K562 (cell line): Measurements from ENCODE around the gene DCLK3. TPM values are rescaled to one million over a fixed set of nuclear protein-coding genes. Genes with fewer than 3 reads are reported as not detected.

ENCODE experiments used
- HCFC1 ChIP-seq: IDR thresholded peaks from 2 replicates; pipeline ENCODE4 v1.6.1; 2012; ENCODE audit warnings: low read depth, low read length, improper control_type of control experiment
- NFIC ChIP-seq: fragments of 450-650 bp; IDR thresholded peaks from 2 replicates; pipeline ENCODE4 v1.6.1; 2017; ENCODE audit warnings: mild to moderate bottlenecking, inconsistent platforms
- SRSF9 ChIP-seq: fragments of 200-400 bp; formaldehyde crosslinking; IDR thresholded peaks from 2 replicates; pipeline ENCODE4 v1.6.1; 2017; ENCODE audit warnings: low read depth, low read length, borderline replicate concordance
- ZNF584 ChIP-seq: fragments of 200-800 bp; sonication (Bioruptor generic); IDR thresholded peaks from 2 replicates; pipeline ENCODE4 v1.6.1; 2016; ENCODE audit warnings: low read depth, mild to moderate bottlenecking, missing genetic modification characterization, missing compliant biosample characterization
- polyA plus RNA-seq, 8 experiments: library from polyadenylated mRNA; depleted of rRNA in 4 of 8; stranded (reverse) in 5 of 8; unstranded in 3 of 8; fragments of >200 nt; fragmentation: Nextera tagmentation in 2 of 8; fragmentation: Illumina TruSeq in 1 of 8; extraction: Ambion mirVana in 2 of 8; extraction: Trizol in 1 of 8; gene quantifications; 2 replicates each; pipeline versions ENCODE4 v1.2.1 to v1.2.3, GENCODE V29; 2011 to 2014; ENCODE audit warnings: inconsistent platforms in 1 of 8, missing spikeins in 1 of 8
- total RNA-seq, 7 experiments: library from RNA; depleted of rRNA in 6 of 7; stranded (reverse); fragments of >200 nt in 6 of 7; fragmentation: Illumina TruSeq in 2 of 7; extraction: Trizol in 2 of 7; gene quantifications; 2 replicates each; pipeline versions ENCODE4 v1.2.1 to v1.2.3, GENCODE V29; 2011 to 2021; ENCODE audit warnings: low replicate concordance in 1 of 7
- TF ChIP-seq, protein P1 (sequence below): fragments of 450-650 bp; IDR thresholded peaks from 2 replicates; pipeline ENCODE4 v1.6.1; 2017; ENCODE audit warnings: antibody characterized with exemption, mild to moderate bottlenecking
- TF ChIP-seq, protein P2 (sequence below), 2 experiments: fragments of 450-650 bp in 1 of 2; sonication (generic) in 1 of 2; formaldehyde crosslinking in 1 of 2; IDR thresholded peaks; 2 replicates each; pipeline versions ENCODE4 v1.7.1 to v1.9.0; 2016 to 2022; ENCODE audit warnings: inconsistent platforms in 1 of 2, mild to moderate bottlenecking in 1 of 2, missing genetic modification reagents in 1 of 2

The DCLK3 gene
- total and polyA plus RNA-seq, 9 of the 15 experiments (the other 6 are each of a cell fraction or from before 2014, with no cell fraction given) = not detected

DNA sequence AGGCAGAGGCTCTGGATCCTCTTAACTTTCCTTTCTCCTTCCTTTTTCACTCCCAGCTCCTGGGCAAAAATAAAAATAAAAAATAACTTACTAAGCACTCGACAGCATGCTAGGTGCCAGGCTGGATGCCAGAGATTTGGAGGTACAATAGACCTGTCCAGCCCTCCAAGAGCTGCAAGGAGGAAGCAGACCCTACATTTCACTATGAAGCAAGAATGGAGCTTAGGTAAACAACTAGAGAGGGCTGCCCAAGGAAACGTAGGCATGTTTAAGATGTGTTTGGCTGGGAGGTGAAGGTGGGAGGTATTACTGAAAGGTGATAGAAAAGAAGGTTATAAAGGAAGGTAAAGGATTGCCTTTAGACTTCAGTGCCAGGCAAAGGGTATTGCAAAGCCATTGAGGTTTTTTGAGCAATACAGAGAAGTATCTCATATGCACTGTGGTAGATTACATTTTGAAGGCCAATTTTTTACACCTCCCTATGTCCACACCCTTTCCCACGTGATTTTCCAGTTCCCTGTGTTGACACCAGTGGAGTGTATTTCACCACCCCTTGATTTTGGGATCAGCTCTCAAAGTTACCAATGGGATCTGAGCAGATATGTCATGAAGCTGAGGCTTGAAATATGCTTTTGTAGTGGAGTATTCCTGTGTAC, 69.1 kb downstream of the DCLK3 start (continued):
- TF ChIP-seq, protein P1, sequence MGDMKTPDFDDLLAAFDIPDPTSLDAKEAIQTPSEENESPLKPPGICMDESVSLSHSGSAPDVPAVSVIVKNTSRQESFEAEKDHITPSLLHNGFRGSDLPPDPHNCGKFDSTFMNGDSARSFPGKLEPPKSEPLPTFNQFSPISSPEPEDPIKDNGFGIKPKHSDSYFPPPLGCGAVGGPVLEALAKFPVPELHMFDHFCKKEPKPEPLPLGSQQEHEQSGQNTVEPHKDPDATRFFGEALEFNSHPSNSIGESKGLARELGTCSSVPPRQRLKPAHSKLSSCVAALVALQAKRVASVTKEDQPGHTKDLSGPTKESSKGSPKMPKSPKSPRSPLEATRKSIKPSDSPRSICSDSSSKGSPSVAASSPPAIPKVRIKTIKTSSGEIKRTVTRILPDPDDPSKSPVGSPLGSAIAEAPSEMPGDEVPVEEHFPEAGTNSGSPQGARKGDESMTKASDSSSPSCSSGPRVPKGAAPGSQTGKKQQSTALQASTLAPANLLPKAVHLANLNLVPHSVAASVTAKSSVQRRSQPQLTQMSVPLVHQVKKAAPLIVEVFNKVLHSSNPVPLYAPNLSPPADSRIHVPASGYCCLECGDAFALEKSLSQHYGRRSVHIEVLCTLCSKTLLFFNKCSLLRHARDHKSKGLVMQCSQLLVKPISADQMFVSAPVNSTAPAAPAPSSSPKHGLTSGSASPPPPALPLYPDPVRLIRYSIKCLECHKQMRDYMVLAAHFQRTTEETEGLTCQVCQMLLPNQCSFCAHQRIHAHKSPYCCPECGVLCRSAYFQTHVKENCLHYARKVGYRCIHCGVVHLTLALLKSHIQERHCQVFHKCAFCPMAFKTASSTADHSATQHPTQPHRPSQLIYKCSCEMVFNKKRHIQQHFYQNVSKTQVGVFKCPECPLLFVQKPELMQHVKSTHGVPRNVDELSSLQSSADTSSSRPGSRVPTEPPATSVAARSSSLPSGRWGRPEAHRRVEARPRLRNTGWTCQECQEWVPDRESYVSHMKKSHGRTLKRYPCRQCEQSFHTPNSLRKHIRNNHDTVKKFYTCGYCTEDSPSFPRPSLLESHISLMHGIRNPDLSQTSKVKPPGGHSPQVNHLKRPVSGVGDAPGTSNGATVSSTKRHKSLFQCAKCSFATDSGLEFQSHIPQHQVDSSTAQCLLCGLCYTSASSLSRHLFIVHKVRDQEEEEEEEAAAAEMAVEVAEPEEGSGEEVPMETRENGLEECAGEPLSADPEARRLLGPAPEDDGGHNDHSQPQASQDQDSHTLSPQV = no peak
- no peak for TF ChIP-seq SRSF9
- TF ChIP-seq HCFC1 = no peak
- TF ChIP-seq, protein P2, sequence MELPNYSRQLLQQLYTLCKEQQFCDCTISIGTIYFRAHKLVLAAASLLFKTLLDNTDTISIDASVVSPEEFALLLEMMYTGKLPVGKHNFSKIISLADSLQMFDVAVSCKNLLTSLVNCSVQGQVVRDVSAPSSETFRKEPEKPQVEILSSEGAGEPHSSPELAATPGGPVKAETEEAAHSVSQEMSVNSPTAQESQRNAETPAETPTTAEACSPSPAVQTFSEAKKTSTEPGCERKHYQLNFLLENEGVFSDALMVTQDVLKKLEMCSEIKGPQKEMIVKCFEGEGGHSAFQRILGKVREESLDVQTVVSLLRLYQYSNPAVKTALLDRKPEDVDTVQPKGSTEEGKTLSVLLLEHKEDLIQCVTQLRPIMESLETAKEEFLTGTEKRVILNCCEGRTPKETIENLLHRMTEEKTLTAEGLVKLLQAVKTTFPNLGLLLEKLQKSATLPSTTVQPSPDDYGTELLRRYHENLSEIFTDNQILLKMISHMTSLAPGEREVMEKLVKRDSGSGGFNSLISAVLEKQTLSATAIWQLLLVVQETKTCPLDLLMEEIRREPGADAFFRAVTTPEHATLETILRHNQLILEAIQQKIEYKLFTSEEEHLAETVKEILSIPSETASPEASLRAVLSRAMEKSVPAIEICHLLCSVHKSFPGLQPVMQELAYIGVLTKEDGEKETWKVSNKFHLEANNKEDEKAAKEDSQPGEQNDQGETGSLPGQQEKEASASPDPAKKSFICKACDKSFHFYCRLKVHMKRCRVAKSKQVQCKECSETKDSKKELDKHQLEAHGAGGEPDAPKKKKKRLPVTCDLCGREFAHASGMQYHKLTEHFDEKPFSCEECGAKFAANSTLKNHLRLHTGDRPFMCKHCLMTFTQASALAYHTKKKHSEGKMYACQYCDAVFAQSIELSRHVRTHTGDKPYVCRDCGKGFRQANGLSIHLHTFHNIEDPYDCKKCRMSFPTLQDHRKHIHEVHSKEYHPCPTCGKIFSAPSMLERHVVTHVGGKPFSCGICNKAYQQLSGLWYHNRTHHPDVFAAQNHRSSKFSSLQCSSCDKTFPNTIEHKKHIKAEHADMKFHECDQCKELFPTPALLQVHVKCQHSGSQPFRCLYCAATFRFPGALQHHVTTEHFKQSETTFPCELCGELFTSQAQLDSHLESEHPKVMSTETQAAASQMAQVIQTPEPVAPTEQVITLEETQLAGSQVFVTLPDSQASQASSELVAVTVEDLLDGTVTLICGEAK (IDR thresholded peaks at IDR 0.05) = no peak
- TF ChIP-seq, protein P2 (CRISPR knock-in tag; IDR thresholded peaks at IDR 0.05) = no peak
- no peak for TF ChIP-seq ZNF584 (CRISPR knock-in tag)
- TF ChIP-seq NFIC = no peak
